Hepatic stellate cell (primary cell): ENCODE measurements around the gene SLC22A16.
"Not testable (repeated sequence)": the region's sequence is repeated elsewhere in the genome, so short reads cannot be mapped to it uniquely, and the experiment has no call there.

Experiments
- DNase-seq: peaks from one replicate; pipeline ENCODE4 v3.0.0; 2011; ENCODE audit warnings: low spot score

Gene SLC22A16

DNA sequence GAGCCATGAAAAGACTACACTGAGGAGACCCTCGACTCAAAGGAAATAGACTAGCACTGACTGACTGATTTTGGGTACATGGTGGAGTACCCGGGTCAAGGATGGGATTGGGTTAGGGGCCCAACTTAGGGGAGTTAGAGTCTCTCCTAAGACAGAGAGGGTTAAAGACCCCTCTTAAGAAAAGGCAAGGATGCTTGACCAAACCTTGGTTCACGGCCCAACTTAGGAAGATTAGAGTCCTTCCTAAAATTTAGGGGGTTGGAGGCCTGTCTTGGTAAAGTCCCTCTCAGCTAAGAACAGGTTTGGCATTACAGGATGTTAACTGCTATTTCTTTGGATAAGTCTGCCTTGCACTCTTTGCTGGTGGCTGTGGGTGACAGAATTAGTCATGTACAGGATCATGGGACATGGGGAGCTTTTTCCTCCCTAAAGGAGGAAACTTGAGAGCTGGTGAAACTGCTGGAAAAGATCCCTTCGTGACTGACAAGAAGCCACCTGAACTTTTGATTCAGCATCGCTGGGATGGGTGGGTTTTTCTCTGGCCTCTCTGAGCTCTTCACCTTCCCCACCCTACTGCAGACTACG, 12.3 kb upstream of the SLC22A16 start:
- DNase-seq = no peak

DNA sequence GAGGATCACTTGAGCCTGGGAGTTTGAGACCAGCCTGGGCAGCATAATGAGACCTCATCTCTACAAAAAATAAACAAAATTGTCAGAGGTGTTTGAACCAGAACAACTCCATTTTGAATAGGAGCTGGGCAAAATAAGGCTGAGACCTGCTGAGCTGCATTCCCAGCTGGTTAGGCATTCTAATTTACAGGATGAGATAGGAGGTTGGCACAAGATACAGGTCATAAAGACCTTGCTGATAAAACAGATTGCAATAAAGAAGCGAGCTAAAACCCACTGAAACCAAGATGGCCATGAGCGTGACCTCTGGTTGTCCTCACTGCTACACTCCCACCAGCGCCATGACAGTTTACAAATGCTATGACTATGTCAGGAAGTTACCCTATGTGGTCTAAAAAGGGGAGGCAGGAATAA, 11.6 kb upstream of the SLC22A16 start:
- DNase-seq = not testable (repeated sequence)

DNA sequence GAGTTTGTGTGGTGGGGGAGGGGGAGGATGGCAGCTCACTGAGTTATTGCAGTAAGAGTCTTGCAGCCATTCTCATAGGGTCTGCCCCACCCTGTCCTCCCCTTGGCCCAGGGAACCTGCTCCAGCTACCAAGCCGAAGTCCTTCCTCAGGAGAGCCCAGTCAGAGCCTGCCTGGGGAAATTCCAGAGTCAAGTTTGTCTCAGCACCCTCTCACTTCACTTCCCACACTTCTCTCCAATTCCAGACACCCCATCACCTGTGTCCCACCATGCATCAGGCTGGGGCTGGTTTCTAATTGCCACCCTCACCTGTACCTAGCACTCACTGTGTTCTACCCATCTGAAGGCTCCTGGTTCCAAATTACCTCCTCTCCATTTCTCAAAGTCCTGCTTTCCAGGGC, 10.3 kb upstream of the SLC22A16 start:
- no peak for DNase-seq

DNA sequence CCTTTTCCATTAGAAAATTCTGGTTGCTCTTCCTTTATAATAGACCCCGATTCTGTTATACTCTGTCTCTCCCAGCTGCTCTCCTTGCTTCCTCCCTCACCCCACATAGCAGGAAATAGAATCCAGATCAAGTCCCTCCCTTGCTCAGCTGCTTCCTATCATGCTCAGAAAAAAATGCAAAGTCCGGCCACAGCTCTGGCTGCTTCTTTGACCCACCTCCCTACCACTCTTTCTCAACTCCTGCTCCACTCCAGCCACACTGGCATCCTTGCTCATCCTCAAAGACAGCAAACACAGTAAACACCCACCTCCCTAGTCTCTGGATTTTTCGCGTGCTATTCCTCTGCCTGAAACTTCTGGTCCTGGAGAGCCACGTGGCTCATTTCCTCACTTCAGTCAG, 9.1 kb upstream of the SLC22A16 start:
- no peak for DNase-seq

DNA sequence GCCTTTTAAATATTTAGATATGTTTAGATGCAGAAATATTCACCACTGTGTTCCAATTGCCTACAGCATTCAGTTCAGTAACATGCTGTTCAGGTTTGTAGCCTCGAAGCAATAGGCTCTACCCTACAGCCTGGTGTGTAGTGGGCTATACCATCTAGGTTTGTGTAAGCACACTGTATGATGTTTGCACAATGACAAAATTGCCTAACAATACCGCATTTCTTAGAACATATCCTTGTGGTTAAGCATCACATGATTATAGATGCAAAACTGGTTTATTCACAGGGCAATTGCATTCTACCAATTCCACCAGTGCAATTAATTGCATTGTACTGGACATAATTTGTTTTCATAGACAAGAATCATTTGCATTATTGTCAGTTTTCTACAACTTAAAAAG, 7.9 kb upstream of the SLC22A16 start:
- DNase-seq = no peak

DNA sequence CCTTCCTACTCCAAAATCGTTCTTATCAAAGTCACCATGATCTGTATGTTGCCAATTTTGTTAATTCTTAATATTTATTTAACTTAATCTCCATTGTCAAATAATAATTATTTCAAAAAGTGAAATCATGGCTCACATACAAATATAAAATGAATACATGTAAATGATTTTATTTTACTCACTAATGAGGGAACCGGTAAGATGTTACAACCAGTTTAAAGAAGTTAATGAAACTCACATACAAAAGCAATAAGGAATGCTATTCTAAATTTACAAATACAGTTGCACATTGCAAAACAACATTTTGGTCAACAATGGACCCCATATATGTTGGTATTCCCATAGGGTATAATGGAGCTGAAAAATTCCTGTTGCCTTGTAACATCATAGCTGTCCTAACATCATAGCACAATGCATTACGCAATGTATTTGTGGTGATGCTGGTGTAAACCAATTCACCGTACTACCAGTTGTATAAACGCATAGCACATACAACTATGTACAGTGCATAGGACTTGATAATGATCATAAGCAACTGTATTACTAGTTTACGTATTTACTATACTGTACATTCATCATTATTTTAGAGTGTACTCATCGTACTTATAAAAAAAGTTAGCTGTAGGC, 6.5 kb upstream of the SLC22A16 start:
- no peak for DNase-seq

DNA sequence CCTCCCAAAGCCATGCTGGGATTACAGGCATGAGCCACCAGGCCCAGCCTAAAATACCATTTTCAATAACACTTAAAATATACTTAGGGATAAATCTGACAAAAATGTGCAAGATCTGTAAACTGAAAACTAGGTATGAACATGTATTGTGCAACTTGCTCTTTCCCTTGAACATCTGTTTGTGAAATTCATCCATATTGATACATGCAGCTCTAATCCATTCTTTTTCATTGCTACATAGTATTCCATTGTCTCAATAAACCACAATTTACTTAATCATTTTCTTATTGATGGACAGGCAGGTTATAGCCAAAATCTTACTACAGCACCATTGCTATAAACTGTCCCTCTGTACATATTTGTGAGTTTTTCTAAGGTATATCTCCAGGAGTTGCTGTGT, 4.7 kb upstream of the SLC22A16 start:
- DNase-seq = no peak

DNA sequence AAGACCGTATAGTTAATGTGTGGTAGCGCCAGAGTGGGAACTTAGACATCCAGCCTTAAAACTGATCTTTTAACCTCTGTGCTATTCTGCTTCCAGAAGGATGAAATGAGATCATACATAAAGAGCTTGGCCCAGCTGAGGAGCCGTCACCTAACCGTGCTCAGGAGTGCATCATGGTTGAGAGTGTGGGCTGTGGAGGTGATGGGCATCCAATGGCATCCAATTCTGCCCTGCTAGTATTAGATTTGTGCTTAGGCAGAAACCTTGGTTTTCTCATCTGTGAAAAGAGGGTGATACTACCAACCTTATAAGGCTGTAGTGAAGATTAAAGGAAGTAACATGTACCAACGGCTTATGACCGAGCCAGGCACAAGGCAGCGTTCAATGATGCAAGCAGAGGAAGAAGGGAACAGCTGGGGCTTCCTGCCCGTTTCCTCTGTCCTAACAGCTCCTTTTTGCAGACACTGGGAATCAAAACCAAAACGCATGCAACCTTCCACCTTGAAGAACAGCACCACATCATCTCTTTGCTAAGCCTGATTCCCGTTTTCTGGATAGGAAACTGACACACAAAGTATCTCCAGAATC, 1.3 kb downstream of the SLC22A16 start:
- no peak for DNase-seq

DNA sequence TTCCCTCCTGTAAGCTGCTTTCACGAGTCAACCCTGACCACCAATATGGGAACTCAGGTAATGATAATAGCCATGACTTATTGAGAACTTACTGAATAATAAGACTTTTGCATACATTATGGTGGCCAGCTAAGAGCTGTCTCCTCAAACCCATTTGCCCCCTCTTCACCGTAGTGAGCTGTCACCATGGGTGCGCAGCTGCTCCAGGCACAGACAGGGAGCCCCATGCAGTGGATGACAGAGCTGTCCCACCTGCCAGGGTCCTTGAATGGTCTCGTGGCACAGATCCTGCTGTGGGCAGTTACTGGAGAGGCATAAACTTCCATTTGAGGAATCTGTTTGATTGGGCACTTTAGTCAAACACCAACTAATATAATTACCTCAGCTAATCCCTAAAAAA, 1.9 kb downstream of the SLC22A16 start:
- no peak for DNase-seq

DNA sequence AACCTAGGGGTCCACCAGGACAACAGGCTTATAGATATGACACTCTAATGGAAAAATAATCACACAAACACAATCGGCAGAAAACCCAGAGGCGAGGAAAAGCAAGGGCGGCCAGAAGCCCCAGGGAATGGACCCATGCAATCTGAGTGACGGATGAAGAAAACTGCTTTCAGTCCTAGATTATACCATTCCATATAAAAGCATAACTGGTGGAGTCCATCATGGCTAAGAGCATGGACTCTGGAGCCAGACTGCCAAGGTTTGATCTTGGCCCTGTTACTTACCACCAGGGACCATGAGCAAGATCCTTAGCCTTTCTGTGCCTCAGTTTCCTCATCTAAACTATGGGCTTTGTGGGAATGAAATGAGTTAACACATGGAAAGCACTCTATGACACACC, 3.7 kb downstream of the SLC22A16 start:
- DNase-seq = no peak

DNA sequence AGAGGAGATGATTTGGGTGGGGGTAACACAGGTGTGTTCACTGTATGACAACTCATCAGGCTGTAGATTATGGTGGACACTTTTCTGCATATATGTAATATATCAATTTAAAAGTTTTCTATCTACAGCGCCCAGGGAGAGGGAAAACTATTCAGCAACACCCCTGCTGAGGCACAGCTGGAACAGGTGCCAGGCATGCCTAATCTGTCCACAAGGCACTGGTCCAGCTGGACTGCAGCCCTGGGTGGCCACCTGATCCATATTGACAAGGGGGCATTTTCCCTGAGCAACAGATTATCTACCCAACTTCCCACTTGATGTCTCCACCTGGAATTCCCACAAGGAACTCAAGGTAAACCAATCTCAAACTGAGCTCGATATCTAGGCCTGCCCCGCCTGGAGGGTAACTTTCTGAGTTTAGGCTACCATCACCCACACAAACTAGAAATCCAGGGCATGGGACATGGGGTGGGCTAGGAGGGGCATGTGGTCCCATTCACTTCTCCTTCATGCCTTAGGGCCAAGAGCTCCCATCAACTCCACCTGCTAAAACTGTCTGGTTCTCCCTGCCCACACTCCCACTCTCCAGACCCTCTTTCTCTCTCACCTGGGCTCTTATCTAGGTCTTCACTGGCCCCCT, 4.6 kb downstream of the SLC22A16 start:
- no peak for DNase-seq

DNA sequence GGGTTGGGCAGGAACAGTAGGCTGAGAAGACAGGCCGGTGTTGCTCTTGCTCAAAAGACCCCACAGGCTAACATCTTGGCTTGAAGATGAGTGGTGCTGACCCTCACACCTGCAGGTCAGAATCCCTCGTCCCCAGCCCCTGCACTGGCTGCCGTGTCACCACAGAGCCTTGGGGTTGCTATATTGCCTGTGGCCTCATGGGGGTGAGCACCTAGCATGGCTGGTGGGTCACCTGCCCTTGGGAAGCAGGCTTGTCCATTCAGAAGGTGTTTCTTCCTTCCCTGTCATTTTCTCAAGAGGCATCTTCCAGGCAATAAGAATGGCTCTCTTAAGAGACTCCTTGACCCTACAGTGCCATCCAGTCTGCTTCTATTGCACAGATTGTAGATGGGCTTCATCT, 7.7 kb downstream of the SLC22A16 start:
- no peak for DNase-seq

DNA sequence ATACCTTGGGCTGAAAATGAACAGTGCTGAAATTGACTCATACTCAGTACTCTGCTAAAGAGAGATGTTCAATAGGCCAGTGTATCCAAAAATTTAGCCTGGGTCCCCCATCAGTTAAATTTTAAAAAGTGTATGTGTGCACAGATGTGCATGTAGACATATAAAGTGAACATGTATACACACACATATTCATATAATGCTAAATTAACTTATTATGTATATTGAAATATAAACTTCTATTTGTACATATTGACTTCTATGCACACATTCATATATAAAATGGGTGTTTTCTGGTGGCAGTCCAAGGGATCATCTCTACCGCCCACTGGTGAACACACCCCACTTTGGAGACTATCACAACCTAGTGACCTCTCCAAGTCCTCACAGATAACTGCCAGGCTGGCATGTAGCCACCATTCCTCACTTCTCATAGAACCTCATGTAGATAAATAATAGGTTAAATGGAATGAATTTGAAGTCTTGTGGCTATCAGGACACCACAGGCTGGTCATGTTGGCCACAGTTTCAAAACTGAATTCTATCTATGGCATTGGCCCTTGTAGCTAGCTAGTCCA, 8.8 kb downstream of the SLC22A16 start:
- no peak for DNase-seq

DNA sequence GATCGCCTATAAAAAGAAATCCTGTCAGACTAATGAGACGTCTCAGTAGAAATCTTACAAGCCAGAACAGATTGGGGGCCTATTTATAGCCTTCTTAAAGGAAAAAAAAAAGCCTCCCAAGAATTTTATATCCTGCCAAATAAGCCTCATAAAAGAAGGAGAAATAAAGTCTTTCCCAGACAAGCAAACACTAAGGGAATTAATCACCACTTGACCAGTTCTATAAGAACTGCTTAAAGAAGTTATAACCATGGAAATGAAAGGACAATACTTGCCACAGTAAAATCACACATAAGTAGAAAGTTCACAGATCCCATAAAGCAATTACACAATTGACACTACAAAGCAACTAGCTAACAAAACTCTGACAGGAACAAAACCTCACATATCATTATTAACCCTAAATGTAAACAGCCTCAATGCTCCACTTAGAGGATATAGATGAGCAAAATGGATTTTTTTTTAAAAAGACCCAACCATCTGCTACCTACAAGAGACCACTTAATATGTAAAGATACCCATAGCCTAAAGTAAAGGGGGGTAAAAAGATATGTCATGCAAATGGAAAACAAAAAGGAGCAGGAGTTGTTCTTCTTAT, 13.4 kb downstream of the SLC22A16 start:
- no peak for DNase-seq

DNA sequence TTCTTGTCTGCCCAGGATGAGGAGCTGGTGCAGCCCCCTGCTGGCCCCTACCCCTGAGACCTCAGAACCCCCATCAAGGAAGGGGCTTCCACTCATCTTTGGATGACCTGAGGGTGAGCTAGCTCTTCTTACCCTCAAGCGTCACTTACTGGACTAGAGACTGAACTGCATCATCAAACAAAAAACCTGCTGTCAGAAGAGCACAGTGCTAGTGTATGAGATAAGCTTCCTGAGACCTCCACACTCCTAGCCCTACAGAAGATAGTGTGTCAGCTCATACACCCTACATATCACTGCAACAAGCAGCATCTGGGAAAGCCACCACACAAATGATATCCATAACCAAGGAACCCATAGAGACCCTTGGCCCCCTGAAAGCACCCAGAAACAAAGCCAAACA, 15.0 kb downstream of the SLC22A16 start:
- no peak for DNase-seq

DNA sequence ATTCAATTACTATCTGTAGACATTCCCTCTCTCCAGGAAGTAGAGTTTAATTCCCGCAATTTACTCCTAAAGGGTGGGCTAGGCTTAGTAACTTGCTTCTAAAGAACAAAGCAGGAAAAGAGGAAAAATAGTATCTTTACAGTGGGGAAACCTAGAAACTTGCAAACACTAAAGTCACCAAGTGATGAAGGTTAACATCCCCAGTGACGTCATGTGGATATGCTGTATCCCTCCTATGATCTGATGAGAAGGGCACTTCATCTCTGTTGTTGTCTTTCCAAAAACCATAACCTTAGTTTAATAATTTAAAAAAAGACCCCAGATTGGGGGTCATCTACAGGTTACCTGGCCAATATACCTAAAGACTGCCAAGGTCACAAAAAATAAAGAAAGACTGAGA, 17.3 kb downstream of the SLC22A16 start:
- no peak for DNase-seq

DNA sequence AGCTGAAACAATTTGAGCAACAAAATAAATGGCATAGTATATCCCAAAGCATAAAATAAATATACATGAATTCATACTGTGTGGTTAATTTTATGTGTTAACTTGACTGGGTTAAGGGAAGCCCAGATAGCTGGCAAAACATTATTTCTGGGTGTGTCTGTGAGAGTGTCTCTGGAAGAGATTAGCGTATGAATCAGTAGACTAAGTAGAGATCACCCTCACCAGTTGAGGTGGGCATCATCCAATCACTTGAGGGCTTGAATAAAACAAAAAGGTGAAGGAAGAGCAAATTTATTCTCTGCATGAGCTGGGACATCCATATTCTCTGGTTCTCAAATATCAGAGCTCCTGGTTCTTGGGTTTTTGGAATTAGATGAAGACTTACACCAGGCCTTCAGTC, 17.9 kb downstream of the SLC22A16 start:
- no peak for DNase-seq

DNA sequence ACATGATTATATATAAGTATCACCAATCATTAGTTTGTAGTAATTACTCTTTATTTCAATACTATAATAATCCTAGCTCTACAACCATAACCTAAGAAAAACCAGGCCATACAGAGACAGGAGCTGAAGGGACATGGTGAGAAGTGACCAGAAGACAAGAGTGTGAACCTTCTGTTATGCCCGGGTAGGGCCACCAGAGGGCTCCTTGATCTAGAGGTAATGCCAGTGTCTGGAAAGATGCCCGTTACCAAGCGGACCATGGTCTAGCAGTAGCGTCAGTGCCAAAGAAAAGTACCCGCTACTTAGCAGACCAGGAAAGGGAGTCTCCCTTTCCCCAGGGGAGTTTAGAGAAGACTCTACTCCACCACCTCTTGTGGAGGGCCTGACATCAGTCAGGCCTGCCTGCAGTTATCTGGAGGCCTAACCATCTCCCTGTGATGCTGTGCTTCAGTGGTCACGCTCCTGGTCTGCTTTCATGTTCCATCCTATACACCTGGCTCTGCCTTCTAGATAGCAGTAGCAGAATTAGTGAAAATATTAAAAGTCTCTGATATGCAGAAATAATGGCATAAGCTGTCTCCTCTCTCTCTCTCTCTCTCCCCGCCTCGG, 18.7 kb downstream of the SLC22A16 start:
- DNase-seq = not testable (repeated sequence)

DNA sequence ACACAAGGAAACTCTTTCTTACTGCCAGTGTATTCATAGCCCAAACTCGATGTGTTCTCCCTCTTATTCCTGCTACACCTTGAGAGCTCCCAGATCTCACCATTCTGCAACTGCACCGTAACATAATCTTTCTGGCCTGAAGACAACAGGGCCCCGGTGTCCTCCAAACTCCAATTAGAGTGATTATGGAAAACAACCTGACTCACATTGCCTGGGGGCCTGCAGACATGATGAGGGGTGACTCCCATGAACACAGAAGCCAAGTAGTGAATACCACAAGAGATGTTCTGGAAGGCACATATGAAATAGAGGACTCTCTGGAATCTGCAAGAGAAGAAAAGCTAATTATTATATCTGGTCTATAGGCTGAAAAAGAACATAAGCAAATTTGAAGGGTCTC, 19.7 kb downstream of the SLC22A16 start:
- no peak for DNase-seq

DNA sequence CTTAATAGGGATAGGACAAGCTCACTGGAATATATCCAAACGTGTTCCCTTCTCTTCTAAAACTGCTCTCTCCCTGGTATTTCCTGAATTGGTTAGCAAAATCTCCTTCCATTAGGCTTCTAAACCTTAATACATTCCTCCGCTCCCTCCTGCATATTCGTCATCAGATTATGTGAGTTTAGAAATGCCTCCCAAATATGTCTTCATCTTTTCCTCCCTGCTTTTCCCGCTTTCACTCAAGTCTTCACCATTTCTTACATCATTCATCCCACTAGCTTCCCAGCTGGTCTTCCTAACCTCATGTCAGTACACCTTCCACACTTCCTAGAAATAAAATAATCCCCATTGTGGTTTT, 26.9 kb downstream of the SLC22A16 start:
- DNase-seq = no peak

DNA sequence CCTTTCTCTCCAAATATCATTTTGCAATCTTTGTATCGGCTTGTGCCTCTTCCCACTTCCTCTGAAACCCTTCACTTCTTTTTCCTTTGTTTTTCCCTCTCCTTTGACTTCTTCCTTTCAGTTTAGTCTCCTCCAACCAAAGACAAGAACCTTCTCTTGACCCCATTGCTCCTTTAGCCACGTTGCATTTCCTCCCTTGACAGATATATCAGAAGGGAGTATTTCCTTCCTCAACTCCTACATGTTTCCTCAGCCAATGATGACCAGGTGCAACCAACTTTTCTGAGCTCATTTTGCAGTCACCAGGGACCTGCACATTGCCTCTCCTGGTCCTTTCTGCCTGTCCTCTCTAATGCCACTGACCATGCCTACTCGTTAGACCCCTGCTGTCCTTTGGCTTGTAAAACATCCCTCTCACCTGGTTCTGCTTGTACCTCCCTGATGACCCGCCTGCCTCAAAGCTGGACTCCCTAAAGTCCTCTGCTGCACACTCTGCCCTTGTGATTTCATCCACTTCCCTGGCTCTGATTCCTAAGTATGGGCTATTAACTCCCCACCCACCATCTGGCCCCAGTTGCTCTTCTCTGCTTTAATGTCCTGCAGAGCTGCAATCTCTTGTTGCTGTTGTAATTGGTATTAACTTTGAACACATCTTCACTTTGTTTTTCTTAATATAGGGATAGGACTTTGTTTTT, 27.4 kb downstream of the SLC22A16 start:
- no peak for DNase-seq

DNA sequence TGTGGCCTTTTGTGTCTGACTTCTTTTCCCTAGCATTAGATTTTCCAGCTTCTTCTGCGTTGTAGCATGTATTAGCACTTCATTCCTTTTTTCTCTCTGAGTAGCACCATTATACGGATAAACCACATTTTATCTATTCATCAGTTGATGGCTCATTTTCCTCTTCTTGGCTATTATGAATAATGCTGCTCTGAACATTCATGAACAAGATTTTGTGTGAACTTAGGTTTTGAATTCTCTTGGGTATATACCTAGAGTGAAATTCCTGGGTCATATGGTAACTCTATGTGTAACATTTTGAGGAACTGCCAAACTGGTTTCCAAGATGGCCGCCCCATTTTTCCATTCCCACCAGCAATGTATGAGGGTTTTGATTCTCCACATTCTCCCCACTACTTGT, 28.7 kb downstream of the SLC22A16 start:
- DNase-seq = no peak
